ENCODE results near the gene CHIT1.
"Not testable (repeated sequence)": the region's sequence is repeated elsewhere in the genome, so short reads cannot be mapped to it uniquely, and the experiment has no call there.

Gene CHIT1

GRCh38 chr1:203265541-203265940, 36.1 kb upstream of the CHIT1 start:
- no peak for DNase-seq (ENCODE audit: low read depth)

- no peak for DNase-seq (ENCODE audit: low read depth)
Measured at GRCh38 chr1:203264052-203264501, 34.6 kb upstream of the CHIT1 start.

- DNase-seq (ENCODE audit: low read depth): no peak
Measured at GRCh38 chr1:203263496-203263895, 34.0 kb upstream of the CHIT1 start.

GRCh38 chr1:203256636-203257035, 27.2 kb upstream of the CHIT1 start:
- not testable (repeated sequence) for DNase-seq (ENCODE audit: low read depth)

- not testable (repeated sequence) for DNase-seq (ENCODE audit: low read depth)
Measured at GRCh38 chr1:203254782-203255181, 25.3 kb upstream of the CHIT1 start.

- no peak for DNase-seq (ENCODE audit: low read depth)
Measured at GRCh38 chr1:203252678-203253077, 23.2 kb upstream of the CHIT1 start.

GRCh38 chr1:203251466-203251865, 22.0 kb upstream of the CHIT1 start:
- no peak for DNase-seq (ENCODE audit: low read depth)

GRCh38 chr1:203250911-203251310, 21.4 kb upstream of the CHIT1 start:
- DNase-seq (ENCODE audit: low read depth): no peak

- no peak for DNase-seq (ENCODE audit: low read depth)
Measured at GRCh38 chr1:203244776-203245175, 15.3 kb upstream of the CHIT1 start.

GRCh38 chr1:203241708-203242107, 12.2 kb upstream of the CHIT1 start:
- DNase-seq (ENCODE audit: low read depth): not testable (repeated sequence)

GRCh38 chr1:203239526-203240305, 10.2 kb upstream of the CHIT1 start:
- no peak for DNase-seq (ENCODE audit: low read depth)

- no peak for DNase-seq (ENCODE audit: low read depth)
Measured at GRCh38 chr1:203239081-203239480, 9.6 kb upstream of the CHIT1 start.

GRCh38 chr1:203238535-203238934, 9.1 kb upstream of the CHIT1 start:
- no peak for DNase-seq (ENCODE audit: low read depth)

- not testable (repeated sequence) for DNase-seq (ENCODE audit: low read depth)
Measured at GRCh38 chr1:203234901-203235300, 5.4 kb upstream of the CHIT1 start.

GRCh38 chr1:203228670-203229069, 803 bp downstream of the CHIT1 start:
- DNase-seq (ENCODE audit: low read depth): no peak

- no peak for DNase-seq (ENCODE audit: low read depth)
Measured at GRCh38 chr1:203227371-203228083, 1.9 kb downstream of the CHIT1 start.

- DNase-seq (ENCODE audit: low read depth): no peak
Measured at GRCh38 chr1:203225071-203225470, 4.4 kb downstream of the CHIT1 start.

GRCh38 chr1:203223012-203223775, 6.3 kb downstream of the CHIT1 start:
- no peak for DNase-seq (ENCODE audit: low read depth)

- peak; percentile 19 for DNase-seq (ENCODE audit: low read depth)
Measured at GRCh38 chr1:203219934-203220333, 9.5 kb downstream of the CHIT1 start.

- no peak for DNase-seq (ENCODE audit: low read depth)
Measured at GRCh38 chr1:203219171-203219570, 10.3 kb downstream of the CHIT1 start.

- no peak for DNase-seq (ENCODE audit: low read depth)
Measured at GRCh38 chr1:203217668-203218067, 11.8 kb downstream of the CHIT1 start.

- no peak for DNase-seq (ENCODE audit: low read depth)
Measured at GRCh38 chr1:203217139-203217655, 12.3 kb downstream of the CHIT1 start.

Measured in EH (cell line).